ENCODE results near the gene SLC35E3.

Gene SLC35E3

GRCh38 chr12:68749443-68749842 lies 3.5 kb downstream of the SLC35E3 start:
- H3K4me1 ChIP-seq (ENCODE audit: control insufficient read depth in 2 of 2, insufficient read depth in 1 of 2, low read depth in 1 of 2, low read length in 2 of 2): peaks cover 3 to 8% of the 10 kb centered on the region in 2 donors
- WGBS, 2 donors (ENCODE audit: extremely low coverage in 2 of 2, insufficient read length in 2 of 2, insufficient replicate concordance in 1 of 2): no CpG with 5 or more reads among the region's 3 CpGs
- no peak overlapping the region for H2BK5ac ChIP-seq (ENCODE audit: low read length)
- no peak overlapping the region for H4K91ac ChIP-seq (ENCODE audit: low read depth, low read length, poor library complexity)
- no peak overlapping the region for H2AK5ac ChIP-seq (ENCODE audit: low read depth, low read length)
- no peaks in the 10 kb centered on the region for H3K9me3 ChIP-seq (replicated peaks in 1 of 2; ENCODE audit: control insufficient read depth in 2 of 2, insufficient read depth in 1 of 2, low read depth in 1 of 2, low read length in 2 of 2)
- peaks cover 5 to 73% of the 10 kb centered on the region in 2 donors for H3K36me3 ChIP-seq (replicated peaks in 1 of 2; ENCODE audit: control insufficient read depth in 2 of 2, insufficient read depth in 2 of 2, low read length in 2 of 2)
- no peak overlapping the region for H3K23ac ChIP-seq (ENCODE audit: low read depth, low read length, poor library complexity)
- H3K18ac ChIP-seq (ENCODE audit: low read length): no peak overlapping the region
- no peak overlapping the region for H3K9ac ChIP-seq (ENCODE audit: low read depth, low read length, poor library complexity)
- no peak overlapping the region for H2AFZ ChIP-seq (ENCODE audit: low read length)
- no peak overlapping the region for H4K8ac ChIP-seq (ENCODE audit: low read depth, low read length)
- no peaks in the 10 kb centered on the region for H3K79me1 ChIP-seq (ENCODE audit: low read depth, low read length)
- no peak overlapping the region for H3K4me3 ChIP-seq (ENCODE audit: low read length in 2 of 2)
- no peaks in the 10 kb centered on the region for H3K27me3 ChIP-seq (ENCODE audit: control insufficient read depth in 3 of 3, insufficient read depth in 3 of 3, low read depth in 1 of 3, low read length in 3 of 3)
- no peak overlapping the region for H3K14ac ChIP-seq (ENCODE audit: low read length)
- H2BK120ac ChIP-seq (ENCODE audit: low read depth, low read length): no peak overlapping the region
- no peak overlapping the region for H2BK15ac ChIP-seq (ENCODE audit: low read length)
- H2BK12ac ChIP-seq (ENCODE audit: low read length): no peak overlapping the region
- DNase-seq (ENCODE audit: low spot score): no peak
- no peak overlapping the region for H3K27ac ChIP-seq (replicated peaks; ENCODE audit: low read length)
- H3K4me2 ChIP-seq (ENCODE audit: insufficient read depth, low read length, poor library complexity, severe bottlenecking): no peak overlapping the region
- no peak overlapping the region for H3K4ac ChIP-seq (ENCODE audit: low read length)

DNA sequence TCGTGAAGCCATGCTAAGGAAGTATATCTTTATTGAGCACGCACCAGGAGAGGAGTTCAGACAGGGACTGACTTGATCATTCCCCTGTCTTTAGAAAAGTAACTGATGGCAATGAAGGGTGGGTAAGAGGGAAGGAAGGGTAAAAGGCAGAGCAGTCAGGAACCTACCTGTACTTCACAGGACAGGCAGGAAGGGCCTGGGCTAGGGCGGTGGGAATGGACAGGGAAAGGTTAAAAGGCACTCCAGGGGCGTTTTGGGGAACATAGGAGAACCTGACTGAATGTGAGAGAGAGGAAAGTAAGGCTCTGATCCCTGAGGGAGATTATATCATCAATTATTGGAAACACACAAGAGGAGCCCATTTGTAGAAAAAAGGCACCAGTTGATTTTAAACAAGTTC lies 3.9 kb downstream of the SLC35E3 start:
- Histone ChIP-seq H3K23ac (ENCODE audit: low read depth, low read length, poor library complexity) (no peak overlapping the region), H3K14ac (ENCODE audit: low read length) (no peak overlapping the region), H3K4me1 (ENCODE audit: control insufficient read depth in 2 of 2, insufficient read depth in 1 of 2, low read depth in 1 of 2, low read length in 2 of 2) (peaks cover 3 to 8% of the 10 kb centered on the region in 2 donors), H3K36me3 (replicated peaks in 1 of 2; ENCODE audit: control insufficient read depth in 2 of 2, insufficient read depth in 2 of 2, low read length in 2 of 2) (peaks cover 7 to 73% of the 10 kb centered on the region in 2 donors), H3K9ac (ENCODE audit: low read depth, low read length, poor library complexity) (no peak overlapping the region), H4K91ac (ENCODE audit: low read depth, low read length, poor library complexity) (no peak overlapping the region), H2BK12ac (ENCODE audit: low read length) (no peak overlapping the region), H2AFZ (ENCODE audit: low read length) (no peak overlapping the region), H3K79me1 (ENCODE audit: low read depth, low read length) (no peaks in the 10 kb centered on the region), H3K9me3 (replicated peaks in 1 of 2; ENCODE audit: control insufficient read depth in 2 of 2, insufficient read depth in 1 of 2, low read depth in 1 of 2, low read length in 2 of 2) (no peaks in the 10 kb centered on the region), H3K27me3 (ENCODE audit: control insufficient read depth in 3 of 3, insufficient read depth in 3 of 3, low read depth in 1 of 3, low read length in 3 of 3) (no peaks in the 10 kb centered on the region), H4K8ac (ENCODE audit: low read depth, low read length) (no peak overlapping the region), H3K4ac (ENCODE audit: low read length) (no peak overlapping the region), H2BK5ac (ENCODE audit: low read length) (no peak overlapping the region), H3K4me2 (ENCODE audit: insufficient read depth, low read length, poor library complexity, severe bottlenecking) (no peak overlapping the region), H2BK120ac (ENCODE audit: low read depth, low read length) (no peak overlapping the region), H2BK15ac (ENCODE audit: low read length) (no peak overlapping the region), H2AK5ac (ENCODE audit: low read depth, low read length) (no peak overlapping the region), H3K18ac (ENCODE audit: low read length) (no peak overlapping the region), H3K27ac (replicated peaks; ENCODE audit: low read length) (no peak overlapping the region), H3K4me3 (ENCODE audit: low read length in 2 of 2) (no peak overlapping the region)
- no peak for DNase-seq (ENCODE audit: low spot score)
- WGBS, 2 donors (ENCODE audit: extremely low coverage in 2 of 2, insufficient read length in 2 of 2, insufficient replicate concordance in 1 of 2): no CpG with 5 or more reads among the region's 4 CpGs

DNA sequence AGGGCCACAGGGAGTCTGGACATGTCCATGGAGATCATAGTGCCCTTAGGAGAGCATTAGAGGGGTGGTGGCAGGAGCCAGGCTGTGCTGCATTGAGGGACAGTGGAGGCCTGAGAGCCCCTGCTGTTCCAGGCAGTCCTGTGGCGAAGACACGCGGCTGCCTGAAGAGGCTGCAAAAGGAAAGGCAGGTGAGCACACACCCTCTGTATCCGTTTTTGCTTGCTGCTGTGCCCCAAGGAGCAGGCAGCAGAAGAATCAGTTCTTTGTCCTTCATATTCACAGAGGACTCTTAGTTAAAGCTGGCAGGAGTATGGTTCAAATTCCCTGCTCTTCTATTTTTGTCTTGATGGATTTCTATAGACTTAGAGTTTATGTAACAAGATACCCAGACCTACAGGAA lies 4.5 kb downstream of the SLC35E3 start:
- no peak overlapping the region for H4K91ac ChIP-seq (ENCODE audit: low read depth, low read length, poor library complexity)
- H2BK120ac ChIP-seq (ENCODE audit: low read depth, low read length): no peak overlapping the region
- H3K4me1 ChIP-seq (ENCODE audit: control insufficient read depth in 2 of 2, insufficient read depth in 1 of 2, low read depth in 1 of 2, low read length in 2 of 2): peaks cover 3 to 8% of the 10 kb centered on the region in 2 donors
- H2AK5ac ChIP-seq (ENCODE audit: low read depth, low read length): no peak overlapping the region
- no peaks in the 10 kb centered on the region for H3K27me3 ChIP-seq (ENCODE audit: control insufficient read depth in 3 of 3, insufficient read depth in 3 of 3, low read depth in 1 of 3, low read length in 3 of 3)
- H3K4me2 ChIP-seq (ENCODE audit: insufficient read depth, low read length, poor library complexity, severe bottlenecking): no peak overlapping the region
- no peak overlapping the region for H3K18ac ChIP-seq (ENCODE audit: low read length)
- WGBS, 2 donors (ENCODE audit: extremely low coverage in 2 of 2, insufficient read length in 2 of 2, insufficient replicate concordance in 1 of 2): no CpG with 5 or more reads among the region's 4 CpGs
- H2AFZ ChIP-seq (ENCODE audit: low read length): no peak overlapping the region
- H3K27ac ChIP-seq (replicated peaks; ENCODE audit: low read length): no peak overlapping the region
- H3K4me3 ChIP-seq (ENCODE audit: low read length in 2 of 2): no peak overlapping the region
- no peak overlapping the region for H2BK15ac ChIP-seq (ENCODE audit: low read length)
- no peaks in the 10 kb centered on the region for H3K79me1 ChIP-seq (ENCODE audit: low read depth, low read length)
- no peak overlapping the region for H2BK12ac ChIP-seq (ENCODE audit: low read length)
- no peak for DNase-seq (ENCODE audit: low spot score)
- H3K23ac ChIP-seq (ENCODE audit: low read depth, low read length, poor library complexity): no peak overlapping the region
- no peak overlapping the region for H2BK5ac ChIP-seq (ENCODE audit: low read length)
- peaks cover 0 to 2% of the 10 kb centered on the region in 2 donors for H3K9me3 ChIP-seq (replicated peaks in 1 of 2; ENCODE audit: control insufficient read depth in 2 of 2, insufficient read depth in 1 of 2, low read depth in 1 of 2, low read length in 2 of 2)
- no peak overlapping the region for H3K4ac ChIP-seq (ENCODE audit: low read length)
- no peak overlapping the region for H4K8ac ChIP-seq (ENCODE audit: low read depth, low read length)
- H3K9ac ChIP-seq (ENCODE audit: low read depth, low read length, poor library complexity): no peak overlapping the region
- no peak overlapping the region for H3K14ac ChIP-seq (ENCODE audit: low read length)
- H3K36me3 ChIP-seq (replicated peaks in 1 of 2; ENCODE audit: control insufficient read depth in 2 of 2, insufficient read depth in 2 of 2, low read length in 2 of 2): peaks cover 11 to 74% of the 10 kb centered on the region in 2 donors

DNA sequence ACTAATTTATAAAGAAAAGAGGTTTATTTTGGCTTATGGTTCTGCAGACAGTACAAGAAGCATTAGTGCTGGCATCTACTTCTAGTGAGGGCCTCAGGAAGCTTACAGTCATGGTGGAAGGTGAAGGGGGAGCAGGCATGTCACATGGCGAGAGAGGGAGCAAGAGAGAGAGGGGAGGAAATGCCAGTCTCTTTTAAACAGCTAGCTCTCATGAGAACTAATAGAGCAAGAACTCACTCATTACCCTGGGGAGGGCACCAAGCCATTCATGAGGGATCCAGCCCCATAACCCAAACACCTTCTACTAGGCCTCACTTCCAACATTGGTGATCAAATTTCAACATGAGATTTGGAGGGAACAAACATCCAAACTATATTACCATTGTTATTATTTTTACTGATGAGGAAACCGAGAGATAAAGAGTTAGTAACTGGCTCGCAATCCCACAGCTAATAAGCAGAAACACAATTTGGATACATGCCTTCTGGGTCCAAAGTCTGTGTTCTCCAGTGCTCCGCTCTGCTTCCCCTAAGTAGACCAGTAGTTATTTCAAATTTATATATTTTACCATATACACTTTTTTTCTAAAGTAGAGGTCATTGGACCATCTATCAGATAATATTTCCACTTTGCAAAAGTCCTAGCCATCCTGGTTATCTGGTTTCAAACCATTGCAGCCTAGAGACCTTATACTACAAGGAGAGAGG lies 9.7 kb downstream of the SLC35E3 start:
- H3K4ac ChIP-seq (ENCODE audit: low read length): no peak overlapping the region
- H3K79me1 ChIP-seq (ENCODE audit: low read depth, low read length): no peaks in the 10 kb centered on the region
- no peak overlapping the region for H2BK12ac ChIP-seq (ENCODE audit: low read length)
- WGBS, 2 donors (ENCODE audit: extremely low coverage in 2 of 2, insufficient read length in 2 of 2, insufficient replicate concordance in 1 of 2): no CpG with 5 or more reads among the region's 4 CpGs
- no peaks in the 10 kb centered on the region for H3K27me3 ChIP-seq (ENCODE audit: control insufficient read depth in 3 of 3, insufficient read depth in 3 of 3, low read depth in 1 of 3, low read length in 3 of 3)
- H3K9ac ChIP-seq (ENCODE audit: low read depth, low read length, poor library complexity): no peak overlapping the region
- no peaks in the 10 kb centered on the region for H3K4me1 ChIP-seq (ENCODE audit: control insufficient read depth in 2 of 2, insufficient read depth in 1 of 2, low read depth in 1 of 2, low read length in 2 of 2)
- H3K4me3 ChIP-seq (ENCODE audit: low read length in 2 of 2): no peak overlapping the region
- H2BK5ac ChIP-seq (ENCODE audit: low read length): no peak overlapping the region
- H3K14ac ChIP-seq (ENCODE audit: low read length): no peak overlapping the region
- H3K23ac ChIP-seq (ENCODE audit: low read depth, low read length, poor library complexity): no peak overlapping the region
- DNase-seq (ENCODE audit: low spot score): no peak
- H3K36me3 ChIP-seq (replicated peaks in 1 of 2; ENCODE audit: control insufficient read depth in 2 of 2, insufficient read depth in 2 of 2, low read length in 2 of 2): peaks cover 10 to 85% of the 10 kb centered on the region in 2 donors
- H3K4me2 ChIP-seq (ENCODE audit: insufficient read depth, low read length, poor library complexity, severe bottlenecking): no peak overlapping the region
- no peak overlapping the region for H4K91ac ChIP-seq (ENCODE audit: low read depth, low read length, poor library complexity)
- no peak overlapping the region for H2AK5ac ChIP-seq (ENCODE audit: low read depth, low read length)
- no peak overlapping the region for H3K27ac ChIP-seq (replicated peaks; ENCODE audit: low read length)
- H2AFZ ChIP-seq (ENCODE audit: low read length): no peak overlapping the region
- peaks cover 0 to 2% of the 10 kb centered on the region in 2 donors for H3K9me3 ChIP-seq (replicated peaks in 1 of 2; ENCODE audit: control insufficient read depth in 2 of 2, insufficient read depth in 1 of 2, low read depth in 1 of 2, low read length in 2 of 2)
- no peak overlapping the region for H2BK120ac ChIP-seq (ENCODE audit: low read depth, low read length)
- H4K8ac ChIP-seq (ENCODE audit: low read depth, low read length): peak overlapping the region; percentile 43
- no peak overlapping the region for H2BK15ac ChIP-seq (ENCODE audit: low read length)
- no peak overlapping the region for H3K18ac ChIP-seq (ENCODE audit: low read length)

Data from neuronal stem cell (in vitro differentiated cells).